ENCODE results near the gene CEP131.
A peak's percentile ranks its signal among the peaks of the same experiment; 100 is the strongest.

DNA sequence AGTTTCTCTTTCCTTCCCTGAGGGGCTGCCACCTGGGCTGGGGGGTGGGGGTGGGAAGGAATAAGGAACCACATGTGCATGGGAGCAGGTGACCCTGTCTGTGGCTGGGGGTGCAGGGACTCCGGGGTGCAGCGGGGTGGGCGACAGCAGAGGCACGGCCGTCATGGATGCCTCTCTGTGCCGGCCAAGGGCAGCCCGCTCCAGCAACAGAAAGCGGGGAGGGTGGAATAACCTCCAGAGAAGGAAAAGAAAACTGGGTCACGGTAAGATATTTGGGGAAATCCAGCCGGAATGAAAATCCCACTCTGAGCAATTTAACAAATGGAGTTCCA lies 20.5 kb upstream of the CEP131 start:
- TF ChIP-seq, protein P1, sequence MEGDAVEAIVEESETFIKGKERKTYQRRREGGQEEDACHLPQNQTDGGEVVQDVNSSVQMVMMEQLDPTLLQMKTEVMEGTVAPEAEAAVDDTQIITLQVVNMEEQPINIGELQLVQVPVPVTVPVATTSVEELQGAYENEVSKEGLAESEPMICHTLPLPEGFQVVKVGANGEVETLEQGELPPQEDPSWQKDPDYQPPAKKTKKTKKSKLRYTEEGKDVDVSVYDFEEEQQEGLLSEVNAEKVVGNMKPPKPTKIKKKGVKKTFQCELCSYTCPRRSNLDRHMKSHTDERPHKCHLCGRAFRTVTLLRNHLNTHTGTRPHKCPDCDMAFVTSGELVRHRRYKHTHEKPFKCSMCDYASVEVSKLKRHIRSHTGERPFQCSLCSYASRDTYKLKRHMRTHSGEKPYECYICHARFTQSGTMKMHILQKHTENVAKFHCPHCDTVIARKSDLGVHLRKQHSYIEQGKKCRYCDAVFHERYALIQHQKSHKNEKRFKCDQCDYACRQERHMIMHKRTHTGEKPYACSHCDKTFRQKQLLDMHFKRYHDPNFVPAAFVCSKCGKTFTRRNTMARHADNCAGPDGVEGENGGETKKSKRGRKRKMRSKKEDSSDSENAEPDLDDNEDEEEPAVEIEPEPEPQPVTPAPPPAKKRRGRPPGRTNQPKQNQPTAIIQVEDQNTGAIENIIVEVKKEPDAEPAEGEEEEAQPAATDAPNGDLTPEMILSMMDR (IDR thresholded peaks at IDR 0.05; ENCODE audit: extremely low read depth in 1 of 2, insufficient read depth in 1 of 2, low read depth in 1 of 2, low read length in 2 of 2) = no peak
- TF ChIP-seq EZH2 (IDR thresholded peaks at IDR 0.05; ENCODE audit: borderline replicate concordance, low read depth, low read length, severe bottlenecking) (no peak), MYC (IDR thresholded peaks at IDR 0.05; ENCODE audit: low read depth, low read length) (no peak), POLR2A (IDR thresholded peaks at IDR 0.05; ENCODE audit: low read depth, low read length) (peak; percentile 2), POLR2AphosphoS5 (IDR thresholded peaks at IDR 0.05; ENCODE audit: insufficient read depth, low read depth, low read length) (no peak), FOS (IDR thresholded peaks at IDR 0.05; ENCODE audit: borderline replicate concordance, insufficient read depth, low read length) (no peak)
- TF ChIP-seq, protein P2, sequence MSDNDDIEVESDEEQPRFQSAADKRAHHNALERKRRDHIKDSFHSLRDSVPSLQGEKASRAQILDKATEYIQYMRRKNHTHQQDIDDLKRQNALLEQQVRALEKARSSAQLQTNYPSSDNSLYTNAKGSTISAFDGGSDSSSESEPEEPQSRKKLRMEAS (IDR thresholded peaks at IDR 0.05; ENCODE audit: insufficient read depth, insufficient read length) = no peak
